G401.6 (cell line): ENCODE data around the gene SCN1B.
"Not testable (repeated sequence)": the region's sequence is repeated elsewhere in the genome, so short reads cannot be mapped to it uniquely, and the experiment has no call there.

ENCODE experiments used
- FAIRE-seq: peaks from 2 replicates; lab custom pipeline; 2012; peaks lifted over from hg19 to GRCh38; lab: Jason Lieb, UNC

SCN1B gene

DNA sequence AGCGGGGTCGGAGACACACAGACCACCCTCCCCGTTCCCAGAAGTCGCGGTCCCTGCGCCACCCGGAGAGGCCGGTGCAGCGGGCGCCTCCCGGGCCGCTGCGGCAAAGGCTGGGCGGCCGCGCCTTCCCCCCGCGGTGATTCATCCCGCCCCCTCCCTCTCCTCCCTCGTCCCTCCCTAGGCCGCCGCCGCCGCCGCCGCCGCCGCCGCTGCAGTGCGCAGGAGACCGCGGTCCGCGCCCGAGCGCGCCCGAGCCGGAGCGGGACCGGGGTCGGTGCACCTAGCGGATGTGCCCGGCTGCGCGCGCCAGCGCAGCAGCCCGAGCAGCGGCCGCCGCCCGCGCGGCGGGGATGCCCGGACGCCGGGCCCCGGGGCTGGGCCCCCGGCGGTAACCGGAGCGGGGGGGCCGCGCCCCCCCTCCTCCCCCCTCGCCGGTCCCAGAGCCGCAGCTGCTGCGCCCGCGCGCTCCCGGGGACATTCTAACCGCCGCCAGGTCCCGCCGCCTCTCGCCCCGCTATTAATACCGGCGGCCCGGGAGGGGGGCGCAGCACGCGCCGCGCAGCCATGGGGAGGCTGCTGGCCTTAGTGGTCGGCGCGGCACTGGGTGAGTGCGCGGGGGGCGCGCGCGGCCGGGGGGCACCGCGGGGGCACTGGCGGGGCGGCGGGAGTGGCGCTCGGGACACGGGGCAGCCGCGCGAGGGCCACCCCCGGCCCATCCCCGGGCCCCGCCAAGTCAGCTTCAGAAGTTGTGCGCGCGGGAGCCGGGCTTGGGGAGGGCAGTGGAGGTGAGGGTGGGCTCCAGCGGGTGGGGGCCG lies at the start of gene SCN1B:
TSS of gene SCN1B (plus strand) at position 214 of the 815 bp plus-strand sequence. CDS start at position 565, 351 bp downstream.
- FAIRE-seq, result no peak

GRCh38 chr19:34982275-34982674 lies 48.0 kb upstream of the SCN1B start:
- FAIRE-seq, result no peak

DNA sequence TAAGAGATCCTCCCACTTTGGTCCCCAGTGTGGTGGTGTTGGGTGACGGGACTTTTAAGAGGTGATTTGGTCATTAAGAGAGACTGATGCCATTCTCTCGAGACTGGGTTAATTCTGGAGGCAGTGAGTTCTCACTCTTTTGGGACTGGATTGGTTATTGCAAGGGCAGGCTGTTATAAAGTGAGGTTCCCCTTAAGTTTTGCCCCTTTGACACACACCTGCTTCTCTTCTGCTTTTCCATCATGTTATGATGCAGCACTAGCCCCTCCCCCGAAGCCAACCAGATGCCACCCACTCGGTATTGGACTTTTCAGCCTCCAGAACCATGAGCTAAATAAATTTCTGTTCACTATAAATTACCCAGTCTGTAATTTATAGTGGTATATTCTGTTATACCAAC lies 46.5 kb upstream of the SCN1B start:
- no peak for FAIRE-seq

DNA sequence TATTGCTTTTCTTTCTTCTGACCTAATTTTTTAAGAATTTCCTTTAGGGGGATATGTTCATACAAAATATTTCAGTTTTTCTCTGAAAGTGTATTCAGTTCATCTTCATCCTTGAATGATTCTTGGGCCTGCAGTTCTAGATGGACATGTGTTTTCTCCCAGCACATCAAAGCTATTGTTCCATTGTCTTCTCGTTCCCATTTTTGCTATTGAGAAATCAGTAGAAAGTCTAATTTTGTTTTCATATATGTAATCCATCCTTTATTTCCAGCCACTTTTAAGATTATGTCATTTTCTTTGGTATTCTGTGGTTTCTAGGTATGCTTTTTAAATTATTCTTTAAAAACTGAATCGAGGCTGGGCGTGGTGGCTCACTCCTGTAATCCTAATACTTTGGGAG lies 46.0 kb upstream of the SCN1B start:
- FAIRE-seq, result no peak

DNA sequence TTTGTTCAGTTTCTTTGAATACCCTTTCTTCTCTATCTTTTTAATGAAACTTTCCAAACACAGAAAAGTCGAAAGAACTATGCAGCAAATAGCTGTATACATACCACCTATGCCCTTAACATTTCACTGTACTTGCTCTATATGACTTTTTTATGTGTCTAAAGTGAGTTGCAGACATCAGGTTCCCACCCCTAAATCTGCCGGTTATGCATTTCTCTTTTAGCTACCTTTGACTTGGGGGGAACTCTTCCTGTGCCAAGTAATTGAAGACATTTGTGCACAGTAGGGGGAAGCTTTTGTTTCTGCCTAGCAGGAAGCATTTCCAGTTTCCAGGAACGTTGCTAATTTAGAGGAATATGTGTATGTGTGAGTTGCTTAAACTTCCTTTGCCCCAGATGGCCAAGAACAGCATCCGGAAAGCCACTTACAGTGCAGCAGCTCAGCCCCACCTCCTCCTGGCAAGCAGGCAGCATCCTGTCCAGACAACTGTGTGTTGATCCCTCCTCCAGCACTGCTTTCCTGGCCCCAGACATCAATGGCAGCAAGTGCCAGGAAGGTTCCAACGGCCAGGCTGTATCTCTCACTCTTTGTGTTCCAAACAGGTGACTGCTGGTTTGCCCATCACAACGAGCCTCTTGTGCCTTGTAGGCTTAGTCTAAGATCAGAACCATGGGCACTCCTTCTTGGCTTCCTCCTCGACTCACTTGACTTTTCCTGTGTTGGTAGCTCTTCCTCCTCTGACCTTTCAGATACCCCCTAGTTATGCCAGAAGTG lies 44.8 kb upstream of the SCN1B start:
- FAIRE-seq, result no peak

GRCh38 chr19:34988119-34988518 lies 42.2 kb upstream of the SCN1B start:
- FAIRE-seq, result no peak

DNA sequence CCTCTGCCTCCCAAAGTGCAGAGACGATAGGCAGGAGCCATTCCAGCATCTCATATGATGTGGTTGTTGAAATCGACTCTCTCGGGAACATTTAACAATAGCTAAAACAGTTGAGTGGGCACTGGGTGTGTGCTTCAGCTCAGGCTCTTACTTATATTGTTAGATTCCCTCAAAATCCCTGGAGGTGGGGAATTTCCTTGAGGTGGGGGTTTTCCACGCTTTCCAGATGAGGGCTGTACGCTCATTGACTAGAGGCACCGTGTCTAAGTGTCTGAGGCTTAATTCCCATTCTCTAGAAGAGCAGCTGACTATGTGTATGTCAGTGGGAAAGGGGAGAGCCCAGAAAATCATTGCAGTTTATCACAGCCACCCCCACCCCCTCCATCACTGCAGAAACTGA lies 41.0 kb upstream of the SCN1B start:
- FAIRE-seq, result no peak

DNA sequence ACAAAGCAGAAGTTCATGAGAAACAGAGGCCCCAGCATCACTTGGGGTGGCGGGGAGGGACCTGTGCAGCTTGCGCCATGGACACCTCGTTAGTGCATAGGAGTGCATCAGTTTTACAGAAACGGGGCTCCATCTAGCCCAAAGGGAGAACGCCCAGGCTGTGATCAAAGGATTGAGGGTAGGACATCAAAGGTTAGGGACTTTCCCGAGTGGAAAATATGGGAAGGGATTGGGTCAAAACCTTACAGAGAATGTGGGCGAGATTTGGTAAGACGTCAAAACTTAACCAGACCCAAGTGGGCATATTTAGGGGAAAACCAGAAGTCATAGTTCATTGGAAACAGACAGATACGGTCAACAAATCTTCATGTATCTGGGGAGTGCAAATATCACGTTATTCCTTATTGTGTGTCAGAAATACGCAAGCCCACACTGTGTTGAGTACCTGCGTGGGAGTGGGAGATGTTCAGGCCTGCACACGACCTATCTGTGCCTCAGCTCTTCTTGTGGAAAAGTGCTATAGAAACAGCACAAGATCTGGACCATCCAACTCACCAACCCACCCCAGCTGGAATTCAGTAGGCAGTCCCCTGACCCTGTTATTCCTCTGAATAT lies 39.6 kb upstream of the SCN1B start:
- no peak for FAIRE-seq

GRCh38 chr19:34991542-34992333 lies 38.5 kb upstream of the SCN1B start:
- FAIRE-seq, result no peak

DNA sequence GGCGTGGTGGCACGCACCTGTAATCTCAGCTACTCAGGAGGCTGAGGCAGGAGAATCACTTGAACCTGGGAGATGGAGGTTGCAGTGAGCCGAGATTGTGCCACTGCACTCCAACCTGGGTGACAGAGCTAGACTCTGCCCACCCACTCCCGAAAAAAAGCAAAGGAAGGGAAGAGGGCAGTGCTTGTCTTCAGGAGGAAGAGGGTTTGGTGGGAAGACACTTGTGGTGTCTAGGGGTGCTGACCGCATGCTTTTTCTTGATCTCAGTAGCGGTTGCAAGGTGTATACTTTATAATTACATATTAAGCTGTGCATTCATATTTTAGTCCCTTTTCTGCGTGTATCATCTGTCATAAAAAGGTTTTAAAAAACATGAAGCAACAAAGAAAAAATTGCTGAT lies 37.7 kb upstream of the SCN1B start:
- FAIRE-seq, result not testable (repeated sequence)

GRCh38 chr19:34994286-34994642 lies 36.0 kb upstream of the SCN1B start:
- no peak for FAIRE-seq

GRCh38 chr19:34994643-34995541 lies 35.4 kb upstream of the SCN1B start:
- FAIRE-seq, result no peak

- no peak for FAIRE-seq
These were observed 34.7 kb upstream of the SCN1B start for GRCh38 chr19:34995551-34995950.

- no peak for FAIRE-seq
These were observed 33.1 kb upstream of the SCN1B start for GRCh38 chr19:34997071-34997617.

DNA sequence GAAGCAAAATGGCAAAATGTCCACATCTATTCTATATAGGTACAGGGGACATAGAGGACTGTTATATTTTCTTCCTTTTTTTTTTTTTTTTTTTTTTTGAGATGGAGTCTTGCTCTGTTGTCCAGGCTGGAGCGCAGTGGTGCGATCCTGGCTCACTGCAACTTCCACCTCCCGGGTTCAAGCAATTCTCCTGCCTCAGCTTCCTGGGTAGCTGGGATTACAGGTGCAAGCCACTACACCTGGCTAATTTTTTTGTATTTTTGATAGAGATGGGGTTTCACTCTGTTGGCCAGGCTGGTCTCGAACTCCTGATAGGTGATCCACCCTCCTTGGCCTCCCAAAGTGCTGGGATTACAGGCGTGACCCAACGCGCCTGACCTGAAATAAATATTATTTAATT lies 32.0 kb upstream of the SCN1B start:
- not testable (repeated sequence) for FAIRE-seq

- FAIRE-seq, result peak; percentile 89
These were observed 31.3 kb upstream of the SCN1B start for GRCh38 chr19:34998777-34999497.

GRCh38 chr19:34999498-35000337 lies 30.6 kb upstream of the SCN1B start, which contains the start of gene GRAMD1A:
TSS of gene GRAMD1A (plus strand) at chr19:35000323. CDS start at chr19:35000479, 156 bp downstream.
- FAIRE-seq, result peak; percentile 15

- no peak for FAIRE-seq
These were observed 30.0 kb upstream of the SCN1B start for GRCh38 chr19:35000338-35000646.
